ENCODE data around the gene POLR2E. TPM values are rescaled to one million over a fixed set of nuclear protein-coding genes. Genes with fewer than 3 reads are reported as not detected.

Gene POLR2E
- total and polyA plus RNA-seq, 9 of the 15 experiments (the other 6 are each of a cell fraction or from before 2014, with no cell fraction given), result 3.4 to 413 (median 244) TPM

DNA sequence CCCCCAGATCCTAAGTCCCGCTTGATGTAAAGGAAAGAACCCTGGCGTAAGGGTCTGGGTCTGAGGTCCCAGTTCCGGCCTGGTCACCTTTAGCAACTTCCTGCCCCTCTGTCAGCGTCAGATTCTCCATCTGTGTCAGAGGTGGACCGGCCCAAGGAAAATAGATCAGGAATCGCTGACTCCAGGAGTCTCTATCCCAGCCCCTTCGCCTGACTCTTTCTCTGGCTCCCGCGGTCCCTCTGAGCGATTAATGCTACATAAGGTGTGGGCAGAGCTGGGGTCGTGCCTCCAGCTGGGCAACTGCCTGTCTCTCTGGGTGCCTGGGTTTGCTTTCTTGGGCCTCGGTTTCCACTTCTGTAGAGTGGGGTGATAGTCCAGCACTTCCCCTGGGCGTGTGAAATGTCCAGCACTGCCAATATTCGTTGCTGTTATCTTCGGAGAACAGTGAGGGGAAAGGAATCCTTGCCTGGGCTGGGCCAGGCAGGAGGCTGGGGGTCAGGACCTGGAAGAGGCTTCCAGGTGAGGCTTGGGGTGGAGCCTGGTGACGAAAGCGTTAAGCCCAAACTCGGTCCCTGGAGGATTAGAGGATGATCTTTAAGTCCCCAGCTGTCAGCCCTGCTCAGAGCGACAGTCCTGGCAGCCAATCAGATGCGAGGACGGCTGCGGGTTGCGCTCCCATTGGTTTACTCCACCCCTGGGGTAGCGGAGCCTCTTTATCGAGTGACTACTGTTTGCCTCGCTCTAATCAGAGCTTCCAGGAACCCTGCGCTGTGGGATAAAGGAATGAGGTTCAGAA lies 54.5 kb downstream of the POLR2E start (continued):
- TF ChIP-seq HNRNPK (IDR thresholded peaks at IDR 0.05; ENCODE audit: low read depth, low read length, poor library complexity, severe bottlenecking) (no peak), FOS (IDR thresholded peaks at IDR 0.05; ENCODE audit: extremely low read depth, insufficient read length) (peak; percentile 100), NFE2 (IDR thresholded peaks at IDR 0.05; ENCODE audit: low read depth) (no peak), MEIS2 (IDR thresholded peaks at IDR 0.05; ENCODE audit: partially characterized antibody) (peak; percentile 89), ZNF232 (CRISPR knock-in tag; IDR thresholded peaks at IDR 0.05) (no peak), EWSR1 (IDR thresholded peaks at IDR 0.05; ENCODE audit: borderline replicate concordance, low read depth, partially characterized antibody) (no peak), ZNF174 (CRISPR knock-in tag; IDR thresholded peaks at IDR 0.05) (no peak), SUPT5H (IDR thresholded peaks at IDR 0.05) (no peak), STAT6 (CRISPR knock-in tag; IDR thresholded peaks at IDR 0.05) (no peak), SMARCB1 (IDR thresholded peaks at IDR 0.05; ENCODE audit: insufficient read length, low read depth) (no peak), MECOM (CRISPR knock-in tag; IDR thresholded peaks at IDR 0.05) (peak; percentile 43; the same call in 1 of the 2 replicates), STAT5B (CRISPR knock-in tag; IDR thresholded peaks at IDR 0.05) (no peak), RAD21 (CRISPR knock-in tag; conservative IDR thresholded peaks at IDR 0.05 in 1 of 2, IDR thresholded peaks at IDR 0.05 in 1 of 2) (no peak), ZNF217 (CRISPR knock-in tag; IDR thresholded peaks at IDR 0.05) (no peak), PHF8 (IDR thresholded peaks at IDR 0.05; ENCODE audit: borderline replicate concordance, low read length) (no peak), FOXA3 (CRISPR knock-in tag; conservative IDR thresholded peaks at IDR 0.05 in 1 of 2, IDR thresholded peaks at IDR 0.05 in 1 of 2) (no peak), ELF2 (CRISPR knock-in tag; IDR thresholded peaks at IDR 0.05) (no peak)
- TF ChIP-seq, protein P1, sequence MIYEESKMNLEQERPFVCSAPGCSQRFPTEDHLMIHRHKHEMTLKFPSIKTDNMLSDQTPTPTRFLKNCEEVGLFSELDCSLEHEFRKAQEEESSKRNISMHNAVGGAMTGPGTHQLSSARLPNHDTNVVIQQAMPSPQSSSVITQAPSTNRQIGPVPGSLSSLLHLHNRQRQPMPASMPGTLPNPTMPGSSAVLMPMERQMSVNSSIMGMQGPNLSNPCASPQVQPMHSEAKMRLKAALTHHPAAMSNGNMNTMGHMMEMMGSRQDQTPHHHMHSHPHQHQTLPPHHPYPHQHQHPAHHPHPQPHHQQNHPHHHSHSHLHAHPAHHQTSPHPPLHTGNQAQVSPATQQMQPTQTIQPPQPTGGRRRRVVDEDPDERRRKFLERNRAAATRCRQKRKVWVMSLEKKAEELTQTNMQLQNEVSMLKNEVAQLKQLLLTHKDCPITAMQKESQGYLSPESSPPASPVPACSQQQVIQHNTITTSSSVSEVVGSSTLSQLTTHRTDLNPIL (CRISPR knock-in tag; IDR thresholded peaks at IDR 0.05), result no peak
- TF ChIP-seq, protein P2, sequence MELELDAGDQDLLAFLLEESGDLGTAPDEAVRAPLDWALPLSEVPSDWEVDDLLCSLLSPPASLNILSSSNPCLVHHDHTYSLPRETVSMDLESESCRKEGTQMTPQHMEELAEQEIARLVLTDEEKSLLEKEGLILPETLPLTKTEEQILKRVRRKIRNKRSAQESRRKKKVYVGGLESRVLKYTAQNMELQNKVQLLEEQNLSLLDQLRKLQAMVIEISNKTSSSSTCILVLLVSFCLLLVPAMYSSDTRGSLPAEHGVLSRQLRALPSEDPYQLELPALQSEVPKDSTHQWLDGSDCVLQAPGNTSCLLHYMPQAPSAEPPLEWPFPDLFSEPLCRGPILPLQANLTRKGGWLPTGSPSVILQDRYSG (tag; conservative IDR thresholded peaks at IDR 0.05; ENCODE audit: low read depth), result no peak
- TF ChIP-seq, protein P3, sequence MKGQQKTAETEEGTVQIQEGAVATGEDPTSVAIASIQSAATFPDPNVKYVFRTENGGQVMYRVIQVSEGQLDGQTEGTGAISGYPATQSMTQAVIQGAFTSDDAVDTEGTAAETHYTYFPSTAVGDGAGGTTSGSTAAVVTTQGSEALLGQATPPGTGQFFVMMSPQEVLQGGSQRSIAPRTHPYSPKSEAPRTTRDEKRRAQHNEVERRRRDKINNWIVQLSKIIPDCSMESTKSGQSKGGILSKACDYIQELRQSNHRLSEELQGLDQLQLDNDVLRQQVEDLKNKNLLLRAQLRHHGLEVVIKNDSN (CRISPR knock-in tag; IDR thresholded peaks at IDR 0.05), result no peak
- TF ChIP-seq, protein P4, sequence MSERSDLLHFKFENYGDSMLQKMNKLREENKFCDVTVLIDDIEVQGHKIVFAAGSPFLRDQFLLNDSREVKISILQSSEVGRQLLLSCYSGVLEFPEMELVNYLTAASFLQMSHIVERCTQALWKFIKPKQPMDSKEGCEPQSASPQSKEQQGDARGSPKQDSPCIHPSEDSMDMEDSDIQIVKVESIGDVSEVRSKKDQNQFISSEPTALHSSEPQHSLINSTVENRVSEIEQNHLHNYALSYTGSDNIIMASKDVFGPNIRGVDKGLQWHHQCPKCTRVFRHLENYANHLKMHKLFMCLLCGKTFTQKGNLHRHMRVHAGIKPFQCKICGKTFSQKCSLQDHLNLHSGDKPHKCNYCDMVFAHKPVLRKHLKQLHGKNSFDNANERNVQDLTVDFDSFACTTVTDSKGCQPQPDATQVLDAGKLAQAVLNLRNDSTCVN (CRISPR knock-in tag; IDR thresholded peaks at IDR 0.05), result no peak

Measured in K562 (cell line).